ENCODE measurements around the gene ABCC6. TPM values are rescaled to one million over a fixed set of nuclear protein-coding genes. Genes with fewer than 3 reads are reported as not detected.
"Not testable (repeated sequence)": the region's sequence is repeated elsewhere in the genome, so short reads cannot be mapped to it uniquely, and the experiment has no call there.

ABCC6 gene
- polyA plus RNA-seq, 3 donors: 21.2 to 36.2 (median 22.6) TPM

GRCh38 chr16:16118337-16118736, 105.0 kb downstream of the ABCC6 start:
- no peak for DNase-seq

DNA sequence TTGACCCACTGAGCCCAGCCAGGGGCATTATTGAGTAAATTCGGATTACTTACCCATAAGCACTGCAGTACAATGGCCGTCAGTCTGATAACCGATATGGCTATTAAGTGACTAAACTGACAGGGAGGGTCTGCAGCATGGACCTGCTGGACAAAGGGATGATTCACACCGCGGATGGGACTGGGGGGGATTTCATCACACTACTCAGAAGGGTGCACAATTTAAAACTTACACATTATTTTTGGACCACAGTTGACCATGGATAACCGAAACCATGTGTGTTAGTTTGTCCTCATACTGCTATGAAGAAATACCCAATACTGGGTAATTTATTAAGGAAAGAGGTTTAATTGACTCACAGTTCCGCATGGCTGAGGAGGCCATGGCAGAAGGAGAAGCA, 106.5 kb downstream of the ABCC6 start:
- no peak for DNase-seq

GRCh38 chr16:16113076-16113475, 110.2 kb downstream of the ABCC6 start:
- no peak for DNase-seq

DNA sequence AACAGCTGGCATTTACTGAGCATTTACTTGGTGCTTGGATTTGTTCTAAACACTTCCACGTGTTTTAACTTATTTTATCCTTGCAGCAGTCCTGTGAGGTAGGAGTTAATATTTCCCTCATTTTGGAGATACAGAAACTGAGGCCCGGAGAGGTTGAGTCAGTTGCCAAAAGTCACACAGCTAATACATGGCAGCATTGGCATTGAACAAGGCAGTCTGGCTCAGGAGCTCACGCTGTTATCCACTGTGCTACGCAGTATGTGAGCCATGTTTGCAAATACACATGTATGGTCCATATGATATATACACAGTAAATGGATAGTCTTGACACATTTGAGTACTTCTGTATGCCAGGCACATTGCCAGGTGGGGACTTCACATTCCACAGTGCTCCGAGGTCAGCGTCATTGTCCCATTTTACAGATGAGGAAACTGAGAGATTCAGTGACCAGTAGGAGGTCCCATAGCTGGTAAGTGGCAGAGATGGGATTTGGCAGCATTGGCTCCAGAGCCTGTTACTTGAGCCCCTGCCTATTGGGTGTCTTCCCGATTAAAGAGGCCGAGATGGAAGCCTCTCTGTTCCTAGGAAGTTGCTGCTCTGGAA, 110.7 kb downstream of the ABCC6 start:
- no peak for DNase-seq

DNA sequence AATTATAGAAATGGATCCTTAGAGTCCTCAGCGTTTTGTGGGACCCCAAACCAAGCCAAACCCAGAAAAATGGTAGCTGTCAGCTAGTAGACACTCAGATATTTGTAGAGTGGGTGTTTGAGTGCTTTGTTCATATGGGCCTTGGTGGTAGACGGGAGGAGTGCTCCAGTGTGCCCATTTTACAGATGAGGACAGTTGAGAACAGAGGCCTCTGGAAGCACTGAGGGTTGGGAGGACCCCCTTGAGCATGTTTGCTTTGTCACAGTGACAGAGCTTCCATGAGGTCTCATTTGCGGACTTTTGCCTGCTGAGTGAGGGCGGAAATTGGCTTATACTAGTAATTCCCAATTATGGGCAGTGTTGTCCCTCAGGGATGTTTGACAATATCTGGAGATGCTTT, 111.7 kb downstream of the ABCC6 start:
- DNase-seq: no peak

- no peak for DNase-seq
Observed at GRCh38 chr16:16110111-16110490, 113.2 kb downstream of the ABCC6 start.

- DNase-seq: no peak
Observed at GRCh38 chr16:16109453-16110110, 113.7 kb downstream of the ABCC6 start.

GRCh38 chr16:16108759-16109158, 114.5 kb downstream of the ABCC6 start:
- DNase-seq: no peak

- no peak for DNase-seq
Observed at GRCh38 chr16:16107839-16108238, 115.5 kb downstream of the ABCC6 start.

- no peak for DNase-seq
Observed at GRCh38 chr16:16106466-16106865, 116.8 kb downstream of the ABCC6 start.

DNA sequence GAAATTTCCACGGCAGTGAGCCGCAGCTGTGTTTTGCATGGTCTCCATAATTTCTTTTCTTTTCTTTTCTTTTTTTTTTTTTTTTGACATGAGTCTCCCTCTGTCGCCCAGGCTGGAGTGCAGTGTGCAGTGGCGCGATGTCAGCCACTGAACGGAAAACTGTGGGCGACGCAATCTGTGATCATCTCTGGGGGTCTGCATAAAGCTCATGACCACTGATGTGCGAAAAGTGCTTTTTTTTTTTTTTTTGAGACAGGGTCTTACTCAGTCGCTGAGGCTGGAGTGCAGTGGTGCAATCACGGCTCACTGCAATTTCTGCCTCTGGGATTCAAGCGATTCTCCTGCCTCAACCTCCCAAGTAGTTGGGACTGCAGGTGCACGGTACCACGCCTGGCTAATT, 117.6 kb downstream of the ABCC6 start:
- DNase-seq: no peak

GRCh38 chr16:16104804-16105141, 118.5 kb downstream of the ABCC6 start:
- DNase-seq: not testable (repeated sequence)

- not testable (repeated sequence) for DNase-seq
Observed at GRCh38 chr16:16104132-16104803, 119.0 kb downstream of the ABCC6 start.

GRCh38 chr16:16102738-16103137, 120.6 kb downstream of the ABCC6 start:
- no peak for DNase-seq

DNA sequence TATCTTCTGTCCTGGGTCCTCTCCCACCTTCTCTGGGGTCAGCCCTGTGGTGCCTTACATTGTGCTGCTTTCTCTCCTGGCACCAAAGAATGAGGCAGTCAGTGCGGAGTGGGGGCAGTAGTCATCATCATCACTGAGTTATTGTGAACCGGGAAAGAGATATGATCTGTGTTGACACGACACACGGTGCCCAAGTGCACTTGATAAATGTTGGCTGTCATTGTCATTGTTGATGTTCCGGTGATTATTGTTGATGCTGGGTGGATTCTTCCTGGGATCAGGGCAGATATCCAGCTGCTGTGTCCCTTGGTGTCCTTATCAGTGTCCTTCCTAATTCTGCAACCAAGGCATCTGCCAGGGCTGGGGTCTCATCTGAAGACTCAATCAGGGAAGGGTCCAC, 121.7 kb downstream of the ABCC6 start:
- DNase-seq: no peak

GRCh38 chr16:16100631-16101030, 122.7 kb downstream of the ABCC6 start:
- no peak for DNase-seq

DNA sequence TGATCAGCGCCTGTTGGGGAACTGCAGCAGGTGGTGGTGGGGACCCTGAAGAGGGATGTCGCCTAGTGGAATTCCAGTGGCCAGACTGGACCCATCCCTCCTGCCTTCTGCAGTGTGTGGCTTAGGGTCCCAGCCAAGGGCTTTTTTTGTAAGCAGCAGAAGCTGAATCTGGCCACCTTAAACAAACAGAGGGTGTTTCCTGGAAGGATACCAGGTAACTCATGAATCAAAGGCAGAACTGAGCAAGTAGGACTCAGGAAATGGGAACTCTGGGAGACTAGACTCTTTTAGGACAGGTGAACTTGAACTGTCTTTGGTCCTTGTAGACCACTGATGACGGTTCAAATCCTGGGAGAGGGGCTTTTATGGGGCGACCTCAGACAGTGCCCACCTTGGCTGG, 124.0 kb downstream of the ABCC6 start:
- DNase-seq: no peak

Other genes starting within 250 kb of the ABCC6 start
- gene NOMO3, start 9.0 kb upstream of the ABCC6 start, polyA plus RNA-seq (ENCODE audit: insufficient read length in 3 of 3): 10 to 100 TPM; 19.4 to 48.7 (median 40.0) TPM
- gene NPIPA7, start 155.6 kb upstream of the ABCC6 start, polyA plus RNA-seq (ENCODE audit: insufficient read length in 3 of 3): 10 to 100 TPM; 21.4 to 35.8 (median 34.8) TPM